Ectodermal cell (in vitro differentiated cells): ENCODE measurements around the gene C1orf159.
"Not testable (repeated sequence)": the region's sequence is repeated elsewhere in the genome, so short reads cannot be mapped to it uniquely, and the experiment has no call there.

Experiments used
- H3K27ac ChIP-seq: 2 replicates; pipeline ENCODE4 v1.7.0; 2013; ENCODE audit warnings: mild to moderate bottlenecking, low read depth, low read length; ENCODE audit not compliant: insufficient read depth, poor library complexity, severe bottlenecking
- H3K27me3 ChIP-seq: 2 replicates; pipeline ENCODE4 v1.7.0; 2013; ENCODE audit warnings: mild to moderate bottlenecking, low read length; ENCODE audit not compliant: insufficient read depth, control insufficient read depth, poor library complexity, severe bottlenecking
- H3K36me3 ChIP-seq: one replicate; pipeline ENCODE4 v1.7.0; 2013; ENCODE audit warnings: low read length; ENCODE audit not compliant: control insufficient read depth, insufficient read depth
- H3K4me1 ChIP-seq: one replicate; pipeline ENCODE4 v1.7.0; 2013; ENCODE audit warnings: low read length; ENCODE audit not compliant: control insufficient read depth, insufficient read depth
- H3K4me3 ChIP-seq: 2 replicates; pipeline ENCODE4 v1.7.0; 2013; ENCODE audit warnings: low read depth, low read length, control low read depth; ENCODE audit not compliant: insufficient read depth
- H3K9me3 ChIP-seq: 2 replicates; pipeline ENCODE4 v1.7.0; 2013; ENCODE audit warnings: mild to moderate bottlenecking, low read length, moderate library complexity; ENCODE audit not compliant: control insufficient read depth
- WGBS, 2 experiments: methylation state at CpG; one replicate each; pipeline ENCODE4 v1.1.7; 2013; ENCODE audit warnings: missing lambda C conversion rate in 2 of 2; 5-methylcytosine and 5-hydroxymethylcytosine counted together

The C1orf159 gene

GRCh38 chr1:1104152-1104551, 11.7 kb downstream of the C1orf159 start:
- not testable (repeated sequence) for H3K27me3 ChIP-seq, H3K4me3 ChIP-seq, H3K9me3 ChIP-seq, H3K36me3 ChIP-seq, H3K4me1 ChIP-seq, H3K27ac ChIP-seq
- 93 to 94% methylated on average over 6 of the region's 6 CpGs for whole genome bisulfite sequencing, 2 experiments

GRCh38 chr1:1101503-1101902, 14.4 kb downstream of the C1orf159 start:
- no peaks in the 10 kb centered on the region for H3K4me1 ChIP-seq
- WGBS, 2 experiments, result 79% methylated on average over 7 of the region's 7 CpGs
- no peak overlapping the region for H3K27ac ChIP-seq
- no peaks in the 10 kb centered on the region for H3K9me3 ChIP-seq
- no peak overlapping the region for H3K4me3 ChIP-seq
- H3K36me3 ChIP-seq, result no peaks in the 10 kb centered on the region
- H3K27me3 ChIP-seq, result no peaks in the 10 kb centered on the region

GRCh38 chr1:1100296-1100695, 15.6 kb downstream of the C1orf159 start:
- 87% methylated on average over 11 of the region's 11 CpGs for WGBS, 2 experiments
- H3K27ac ChIP-seq, result no peak overlapping the region
- no peaks in the 10 kb centered on the region for H3K36me3 ChIP-seq
- no peaks in the 10 kb centered on the region for H3K4me1 ChIP-seq
- H3K4me3 ChIP-seq, result no peak overlapping the region
- no peaks in the 10 kb centered on the region for H3K9me3 ChIP-seq
- H3K27me3 ChIP-seq, result no peaks in the 10 kb centered on the region

GRCh38 chr1:1099506-1100183, 16.2 kb downstream of the C1orf159 start:
- Histone ChIP-seq H3K27me3 (no peaks in the 10 kb centered on the region), H3K4me1 (no peaks in the 10 kb centered on the region), H3K9me3 (no peaks in the 10 kb centered on the region), H3K4me3 (no peak overlapping the region), H3K27ac (no peak overlapping the region), H3K36me3 (no peaks in the 10 kb centered on the region)
- WGBS, 2 experiments, result 87 to 88% methylated on average over 4 of the region's 4 CpGs

- 94 to 96% methylated on average over 18 of the region's 18 CpGs for WGBS, 2 experiments
- H3K36me3 ChIP-seq, result no peaks in the 10 kb centered on the region
- H3K4me3 ChIP-seq, result no peak overlapping the region
- no peaks in the 10 kb centered on the region for H3K4me1 ChIP-seq
- no peak overlapping the region for H3K27ac ChIP-seq
- H3K9me3 ChIP-seq, result no peaks in the 10 kb centered on the region
- no peaks in the 10 kb centered on the region for H3K27me3 ChIP-seq
Observed at GRCh38 chr1:1098681-1099421, 17.0 kb downstream of the C1orf159 start.

- H3K27ac ChIP-seq, result not testable (repeated sequence)
- 87 to 88% methylated on average over 5 of the region's 5 CpGs for whole genome bisulfite sequencing, 2 experiments
Observed at GRCh38 chr1:1096136-1096535, 19.8 kb downstream of the C1orf159 start.

GRCh38 chr1:1094981-1095380, 20.9 kb downstream of the C1orf159 start:
- 96 to 98% methylated on average over 7 of the region's 7 CpGs for WGBS, 2 experiments

More at GRCh38 chr1:1096136-1096535, 19.8 kb downstream of the C1orf159 start:
- H3K9me3 ChIP-seq, H3K4me1 ChIP-seq, H3K27me3 ChIP-seq, H3K36me3 ChIP-seq, H3K4me3 ChIP-seq: not testable (repeated sequence)

GRCh38 chr1:1093610-1093943, 22.3 kb downstream of the C1orf159 start:
- 92 to 95% methylated on average over 10 of the region's 10 CpGs for WGBS, 2 experiments
- Histone ChIP-seq H3K9me3 (no peaks in the 10 kb centered on the region), H3K4me1 (no peaks in the 10 kb centered on the region), H3K27ac (no peak overlapping the region), H3K36me3 (no peaks in the 10 kb centered on the region), H3K27me3 (no peaks in the 10 kb centered on the region), H3K4me3 (no peak overlapping the region)

More at GRCh38 chr1:1094981-1095380, 20.9 kb downstream of the C1orf159 start:
- Histone ChIP-seq H3K27ac (no peak overlapping the region), H3K27me3 (no peaks in the 10 kb centered on the region), H3K9me3 (no peaks in the 10 kb centered on the region), H3K4me1 (no peaks in the 10 kb centered on the region), H3K36me3 (no peaks in the 10 kb centered on the region), H3K4me3 (no peak overlapping the region)

- WGBS, 2 experiments, result 92% methylated on average over 14 of the region's 14 CpGs
- H3K27me3 ChIP-seq, result no peaks in the 10 kb centered on the region
Observed at GRCh38 chr1:1092894-1093609, 22.8 kb downstream of the C1orf159 start.

GRCh38 chr1:1092149-1092855, 23.6 kb downstream of the C1orf159 start:
- Histone ChIP-seq H3K36me3 (no peaks in the 10 kb centered on the region), H3K4me3 (no peak overlapping the region), H3K27me3 (no peaks in the 10 kb centered on the region), H3K27ac (no peak overlapping the region), H3K4me1 (no peaks in the 10 kb centered on the region), H3K9me3 (no peaks in the 10 kb centered on the region)
- WGBS, 2 experiments, result 95% methylated on average over 28 of the region's 28 CpGs

More at GRCh38 chr1:1092894-1093609, 22.8 kb downstream of the C1orf159 start:
- no peaks in the 10 kb centered on the region for H3K36me3 ChIP-seq
- no peak overlapping the region for H3K4me3 ChIP-seq
- H3K27ac ChIP-seq, result no peak overlapping the region
- no peaks in the 10 kb centered on the region for H3K9me3 ChIP-seq
- no peaks in the 10 kb centered on the region for H3K4me1 ChIP-seq
